Middle frontal gyrus (tissue), 1 donor: Measurements from ENCODE around the gene CLEC14A.

Experiments
- DNase-seq: peaks from one replicate; pipeline ENCODE4 v3.0.0-alpha.2; 2015; ENCODE audit warnings: low spot score; ENCODE audit errors: extremely low spot score

CLEC14A gene

DNA sequence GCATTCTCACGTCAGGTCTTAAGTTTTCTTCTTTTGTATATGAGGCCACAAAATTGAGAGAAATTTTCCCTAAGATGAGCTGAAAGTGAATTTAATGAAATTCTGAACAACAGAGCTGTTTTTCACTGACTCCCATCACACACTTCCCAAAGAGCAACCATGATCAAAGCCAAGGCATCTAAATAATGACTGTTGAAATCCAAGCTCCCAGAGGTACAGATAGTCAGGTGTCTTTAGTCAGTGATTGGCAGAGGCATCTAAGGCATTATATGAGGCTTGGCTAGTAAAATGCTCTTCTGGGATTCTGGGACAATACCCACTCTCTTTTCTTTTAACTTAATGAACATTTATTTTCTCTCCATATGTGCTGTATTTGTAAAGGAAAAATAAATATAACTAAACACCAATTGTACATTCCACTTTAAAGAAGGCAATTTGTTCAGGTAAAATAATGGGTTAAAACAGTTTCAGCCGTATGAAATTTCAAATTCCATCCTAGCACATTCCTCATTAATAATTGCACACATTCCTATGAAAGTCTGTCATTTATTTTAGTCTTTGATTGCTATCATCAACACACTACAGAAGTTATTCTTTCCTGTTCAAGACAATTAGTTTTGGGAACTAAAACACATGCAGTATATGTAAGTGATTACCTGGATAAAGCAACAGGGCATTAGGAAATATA lies 49.1 kb downstream of the CLEC14A start:
- DNase-seq, result no peak

DNA sequence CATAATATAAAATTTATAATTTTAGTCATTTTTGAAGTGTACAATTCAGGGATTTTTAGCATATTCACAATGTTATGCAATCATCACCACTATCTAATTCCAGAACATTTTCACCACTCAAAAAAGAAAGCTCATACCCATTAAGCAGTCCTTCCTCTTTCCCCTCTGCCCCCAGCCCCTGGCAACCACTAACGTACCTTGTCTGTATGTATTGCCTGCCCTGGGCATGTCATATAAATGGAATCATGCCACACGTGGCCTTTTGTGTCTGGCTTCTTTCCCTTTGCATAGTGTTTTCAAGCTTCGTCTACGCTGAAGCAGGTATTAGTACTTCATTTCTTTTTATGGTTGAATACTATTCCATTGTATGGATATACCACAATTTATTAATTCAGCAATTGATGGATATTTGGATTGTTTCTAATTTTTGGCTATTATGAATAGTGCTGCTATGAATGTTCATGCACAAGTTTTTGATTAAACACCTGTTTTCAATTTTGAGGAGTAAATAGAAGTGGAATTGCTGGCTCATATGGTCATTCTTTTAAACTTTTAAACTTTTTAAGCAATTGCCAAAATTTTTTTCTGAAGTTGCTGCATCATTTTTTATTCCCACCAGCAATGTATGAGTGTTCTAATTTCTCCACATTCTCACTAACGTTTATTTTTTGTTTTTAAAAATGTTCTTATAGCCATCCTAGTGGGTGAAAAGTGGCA lies 49.8 kb downstream of the CLEC14A start:
- no peak for DNase-seq

- no peak for DNase-seq
These were observed 50.6 kb downstream of the CLEC14A start for GRCh38 chr14:38205119-38205813.

DNA sequence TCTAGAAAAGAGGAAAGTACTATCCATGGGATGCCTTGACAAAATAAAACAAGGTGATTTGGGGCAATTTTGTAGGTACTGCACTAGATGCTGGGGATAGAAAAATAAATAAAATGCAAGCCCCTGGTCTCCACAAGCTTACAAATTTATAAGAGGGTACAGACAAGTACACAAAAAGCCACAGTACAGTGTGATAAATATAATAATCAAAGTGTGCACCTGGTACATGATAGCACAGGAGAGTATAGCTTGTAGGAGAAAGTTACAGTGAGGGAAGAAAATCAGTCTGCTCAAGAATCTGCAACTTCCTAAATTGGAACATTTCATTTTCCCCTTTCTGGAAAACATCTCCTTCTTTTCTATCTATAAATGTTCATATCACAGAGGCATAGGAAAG lies 51.2 kb downstream of the CLEC14A start:
- no peak for DNase-seq
